Kidney (tissue), 14 donors: ENCODE results near the gene CNPY1. TPM values are rescaled to one million over a fixed set of nuclear protein-coding genes. Genes with fewer than 3 reads are reported as not detected.

Experiments used
- DNase-seq, 5 donors: peaks; one replicate each; pipeline ENCODE4 v3.0.0-alpha.2; 2013 to 2020
- FAIRE-seq: peaks from 2 replicates; lab custom pipeline; 2012; peaks lifted over from hg19 to GRCh38; lab: Jason Lieb, UNC
- H3K27ac ChIP-seq, 2 donors: one replicate each; pipeline ENCODE4 v1.7.0; 2013; ENCODE audit warnings: low read depth in 2 of 2, low read length in 2 of 2, inconsistent platforms in 1 of 2
- H3K27me3 ChIP-seq: one replicate; pipeline ENCODE4 v1.7.1; 2013; ENCODE audit warnings: low read length, inconsistent platforms; ENCODE audit not compliant: control insufficient read depth, insufficient read depth
- H3K36me3 ChIP-seq, 3 donors: one replicate each; pipeline versions ENCODE4 v1.7.0 to v1.7.1; 2013; ENCODE audit warnings: low read length in 3 of 3, control low read depth in 1 of 3, inconsistent platforms in 1 of 3; ENCODE audit not compliant: insufficient read depth in 3 of 3, control insufficient read depth in 2 of 3
- H3K4me1 ChIP-seq, 3 donors: one replicate each; pipeline versions ENCODE4 v1.7.0 to v1.7.1; 2013; ENCODE audit warnings: low read length in 3 of 3, inconsistent platforms in 1 of 3, low read depth in 1 of 3; ENCODE audit not compliant: control insufficient read depth in 2 of 3, insufficient read depth in 2 of 3
- H3K4me3 ChIP-seq, 3 donors: one replicate each; pipeline versions ENCODE4 v1.7.0 to v1.8.1; 2013; ENCODE audit warnings: low read length in 3 of 3, control low read depth in 1 of 3, inconsistent platforms in 1 of 3
- H3K9ac ChIP-seq, 3 donors: one replicate each; pipeline versions ENCODE4 v1.7.0 to v1.7.1; 2013; ENCODE audit warnings: low read length in 3 of 3, control low read depth in 1 of 3, inconsistent platforms in 1 of 3
- H3K9me3 ChIP-seq, 3 donors: one replicate each; pipeline versions ENCODE4 v1.7.0 to v1.7.1; 2013; ENCODE audit warnings: low read length in 3 of 3, control low read depth in 1 of 3, inconsistent platforms in 1 of 3; ENCODE audit not compliant: control insufficient read depth in 2 of 3, insufficient read depth in 1 of 3
- intact Hi-C: fragments of 100-400 bp; cut with DNase I; formaldehyde crosslinking; loops from one replicate; pipeline ENCODE4 v1.11.1; 2022
- polyA plus RNA-seq: library from polyadenylated mRNA; stranded (reverse); fragments of 350-450 nt; fragmentation: Illumina TruSeq; extraction: RNeasy Lipid Tissue Mini Kit (QIAGEN cat#74804); gene quantifications from one replicate; pipeline ENCODE4 v1.2.3, GENCODE V29; 2014; ENCODE audit warnings: low read depth, low replicate concordance; ENCODE audit not compliant: insufficient read depth
- total RNA-seq: library from RNA; stranded (reverse); fragmentation: NEBNext Ultra II Directional; extraction: Animal tissue kit (Norgen Biotek cat#: 25700); gene quantifications from one replicate; pipeline ENCODE4 v1.2.1, GENCODE V29; 2021
- TF ChIP-seq, protein P1 (sequence below): IDR thresholded peaks from 3 replicates; pipeline ENCODE4 v1.5.1; 2012; ENCODE audit warnings: mild to moderate bottlenecking, moderate library complexity, borderline replicate concordance; ENCODE audit not compliant: insufficient read depth; ENCODE audit errors: extremely low read depth
- donor health status: control.
- donor health status: control.
- donor health status: control.
- donor health status: control.
- donor health status: control.
- donor health status: DM: yes; HTN: yes; CAD: no.
- donor health status: Normal renal cell carcinoma (clear cell type).

Gene CNPY1
- total and polyA plus RNA-seq, 2 donors from 2014 or later, result not detected

DNA sequence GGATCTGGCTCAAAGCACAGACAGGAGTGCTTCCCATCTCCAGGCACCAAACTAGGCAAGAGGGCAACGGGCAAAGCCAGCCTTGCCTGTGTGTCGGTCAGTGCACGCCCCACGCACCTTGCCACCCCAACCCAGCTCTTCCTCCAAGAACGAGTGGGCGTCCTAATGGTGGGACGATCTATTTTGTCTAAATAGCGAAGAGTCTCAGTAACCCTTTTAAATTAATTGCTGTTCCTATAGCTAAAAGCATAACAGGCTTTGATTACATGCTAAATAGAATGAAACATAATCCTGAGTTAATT lies 76.2 kb downstream of the CNPY1 start:
- Histone ChIP-seq H3K9me3 (no peaks in the 10 kb centered on the region), H3K36me3 (peaks cover 0 to 2% (median 0%) of the 10 kb centered on the region in 3 donors), H3K4me3 (no peak overlapping the region), H3K27ac (no peak overlapping the region), H3K27me3 (peaks cover 79% of the 10 kb centered on the region), H3K4me1 (peaks cover 0 to 6% (median 0%) of the 10 kb centered on the region in 3 donors), H3K9ac (no peak overlapping the region)
- FAIRE-seq, result no peak
- DNase-seq, result no peak
- TF ChIP-seq, protein P1, sequence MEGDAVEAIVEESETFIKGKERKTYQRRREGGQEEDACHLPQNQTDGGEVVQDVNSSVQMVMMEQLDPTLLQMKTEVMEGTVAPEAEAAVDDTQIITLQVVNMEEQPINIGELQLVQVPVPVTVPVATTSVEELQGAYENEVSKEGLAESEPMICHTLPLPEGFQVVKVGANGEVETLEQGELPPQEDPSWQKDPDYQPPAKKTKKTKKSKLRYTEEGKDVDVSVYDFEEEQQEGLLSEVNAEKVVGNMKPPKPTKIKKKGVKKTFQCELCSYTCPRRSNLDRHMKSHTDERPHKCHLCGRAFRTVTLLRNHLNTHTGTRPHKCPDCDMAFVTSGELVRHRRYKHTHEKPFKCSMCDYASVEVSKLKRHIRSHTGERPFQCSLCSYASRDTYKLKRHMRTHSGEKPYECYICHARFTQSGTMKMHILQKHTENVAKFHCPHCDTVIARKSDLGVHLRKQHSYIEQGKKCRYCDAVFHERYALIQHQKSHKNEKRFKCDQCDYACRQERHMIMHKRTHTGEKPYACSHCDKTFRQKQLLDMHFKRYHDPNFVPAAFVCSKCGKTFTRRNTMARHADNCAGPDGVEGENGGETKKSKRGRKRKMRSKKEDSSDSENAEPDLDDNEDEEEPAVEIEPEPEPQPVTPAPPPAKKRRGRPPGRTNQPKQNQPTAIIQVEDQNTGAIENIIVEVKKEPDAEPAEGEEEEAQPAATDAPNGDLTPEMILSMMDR, result no peak
- intact Hi-C loops, result no loop called here

DNA sequence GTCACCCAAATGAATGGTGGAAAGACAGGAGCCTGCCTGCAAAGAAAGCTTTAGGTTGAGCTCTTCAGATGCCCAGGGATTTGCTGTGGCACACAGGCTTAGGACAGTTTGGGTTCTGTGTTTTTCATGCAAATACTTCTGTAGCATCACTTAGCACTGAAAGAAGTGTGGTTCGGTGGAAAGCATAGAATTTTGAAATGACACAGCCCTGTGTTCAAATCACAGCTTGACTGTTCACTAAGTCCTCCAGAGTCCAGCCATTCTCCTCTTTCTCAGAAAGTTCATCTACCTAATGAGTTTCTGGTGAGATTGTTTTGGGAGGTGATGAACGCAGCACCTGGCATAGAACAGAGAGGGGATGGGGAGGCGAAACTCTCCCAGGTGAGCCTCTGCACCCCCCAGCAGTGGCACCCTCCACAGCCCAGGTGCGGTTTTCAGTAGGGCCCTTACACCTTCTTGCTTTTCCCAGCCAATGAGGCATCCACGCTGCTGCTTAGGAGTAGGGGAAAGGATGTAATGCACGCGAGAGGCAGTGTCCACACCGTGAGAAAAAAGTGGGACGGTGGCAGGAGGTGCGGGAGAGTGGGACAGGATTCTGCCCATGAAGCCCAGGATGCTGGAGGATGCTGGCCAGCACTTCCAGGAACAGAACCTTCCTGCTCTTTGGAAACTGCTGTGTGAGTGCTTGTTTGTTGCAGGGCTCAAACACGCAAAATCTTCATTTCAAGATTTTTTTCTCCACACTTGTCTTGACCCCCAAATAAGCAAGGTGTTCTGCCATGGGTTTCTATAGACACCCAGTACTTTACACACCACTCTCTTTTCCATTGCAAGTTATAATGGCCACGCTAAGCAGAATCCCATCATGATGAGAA lies 76.8 kb downstream of the CNPY1 start:
- peaks cover 0 to 6% (median 0%) of the 10 kb centered on the region in 3 donors for H3K4me1 ChIP-seq
- intact Hi-C loops, result no loop called here
- DNase-seq, result no peak
- H3K9ac ChIP-seq, result no peak overlapping the region
- no peak overlapping the region for H3K4me3 ChIP-seq
- peaks cover 82% of the 10 kb centered on the region for H3K27me3 ChIP-seq
- H3K9me3 ChIP-seq, result no peaks in the 10 kb centered on the region
- no peak overlapping the region for H3K27ac ChIP-seq
- peaks cover 0 to 2% (median 0%) of the 10 kb centered on the region in 3 donors for H3K36me3 ChIP-seq
- FAIRE-seq, result no peak
- TF ChIP-seq, protein P1, result no peak

DNA sequence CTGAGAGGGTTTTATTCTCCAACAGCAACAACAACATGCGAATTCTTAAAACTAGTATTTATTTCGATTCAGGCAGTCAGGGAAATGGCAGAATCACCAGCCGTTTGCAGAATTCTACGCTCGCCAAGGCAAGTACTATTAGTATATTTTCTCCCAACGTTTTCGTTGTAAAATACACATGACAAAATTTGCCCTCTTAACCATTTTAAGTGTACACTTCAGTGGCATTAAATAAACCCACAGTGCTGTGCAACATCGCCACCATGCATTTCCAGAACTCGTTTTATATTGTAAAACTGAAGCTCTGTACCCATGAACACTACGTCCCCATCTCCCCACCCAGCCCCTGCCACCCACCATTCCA lies 77.6 kb downstream of the CNPY1 start:
- peaks cover 83% of the 10 kb centered on the region for H3K27me3 ChIP-seq
- H3K4me3 ChIP-seq, result no peak overlapping the region
- intact Hi-C loops, result no loop called here
- H3K9ac ChIP-seq, result no peak overlapping the region
- TF ChIP-seq, protein P1, result no peak
- no peak for FAIRE-seq
- no peaks in the 10 kb centered on the region for H3K9me3 ChIP-seq
- peaks cover 0 to 6% (median 0%) of the 10 kb centered on the region in 3 donors for H3K4me1 ChIP-seq
- H3K36me3 ChIP-seq, result peaks cover 0 to 2% (median 0%) of the 10 kb centered on the region in 3 donors
- no peak for DNase-seq
- H3K27ac ChIP-seq, result no peak overlapping the region
